ENCODE data around the gene TAOK1. TPM values are rescaled to one million over a fixed set of nuclear protein-coding genes. Genes with fewer than 3 reads are reported as not detected.

Gene TAOK1
- polyA plus RNA-seq, 1 experiment, result 34.2 TPM

GRCh38 chr17:29595943-29596774 lies 206.0 kb downstream of the TAOK1 start:
- Histone ChIP-seq H3K27me3 (ENCODE audit: control insufficient read depth, insufficient read depth, low read length) (no peaks in the 10 kb centered on the region), H3K4me3 (ENCODE audit: low read depth, low read length) (no peak overlapping the region), H3K9me3 (ENCODE audit: control insufficient read depth, insufficient read depth, low read length) (no peaks in the 10 kb centered on the region; the same call in 1 of the 2 replicates), H3K27ac (ENCODE audit: low read depth, low read length) (no peak overlapping the region)
- CTCF ChIA-PET, result interaction anchor here (1.1 kb wide), 1 partner anchor 226 kb away, joined by 3 read pairs; no protein-coding TSS in a partner anchor
- no peak for DNase-seq (ENCODE audit: low read depth, low spot score)
- no peak for TF ChIP-seq CTCF (IDR thresholded peaks at IDR 0.05; ENCODE audit: low read depth, low read length)
- POLR2A ChIA-PET, result no interaction called here

GRCh38 chr17:29596811-29597210 lies 206.6 kb downstream of the TAOK1 start:
- DNase-seq (ENCODE audit: low read depth, low spot score), result no peak
- Histone ChIP-seq H3K27me3 (ENCODE audit: control insufficient read depth, insufficient read depth, low read length) (no peaks in the 10 kb centered on the region), H3K4me3 (ENCODE audit: low read depth, low read length) (no peak overlapping the region), H3K27ac (ENCODE audit: low read depth, low read length) (no peak overlapping the region), H3K9me3 (ENCODE audit: control insufficient read depth, insufficient read depth, low read length) (no peaks in the 10 kb centered on the region; the same call in 1 of the 2 replicates)
- POLR2A ChIA-PET, result interaction anchor here (1.1 kb wide), 1 partner anchor 18 kb away, joined by 4 read pairs; no protein-coding TSS in a partner anchor
- no peak for TF ChIP-seq CTCF (IDR thresholded peaks at IDR 0.05; ENCODE audit: low read depth, low read length)
- CTCF ChIA-PET, result interaction anchor here (1.1 kb wide), 1 partner anchor 227 kb away, joined by 3 read pairs; no protein-coding TSS in a partner anchor

GRCh38 chr17:29597361-29598172 lies 207.4 kb downstream of the TAOK1 start:
- no peak overlapping the region for H3K27ac ChIP-seq (ENCODE audit: low read depth, low read length)
- H3K4me3 ChIP-seq (ENCODE audit: low read depth, low read length), result no peak overlapping the region
- no peaks in the 10 kb centered on the region; the same call in 1 of the 2 replicates for H3K9me3 ChIP-seq (ENCODE audit: control insufficient read depth, insufficient read depth, low read length)
- DNase-seq (ENCODE audit: low read depth, low spot score), result no peak
- ChIA-PET POLR2A (interaction anchor here (0.5 to 1.1 kb wide), 2 partner anchors 9 to 17 kb away, joined by 4 to 10 read pairs; no protein-coding TSS in a partner anchor), CTCF (interaction anchor here (0.5 to 1.1 kb wide), 2 partner anchors 182 to 227 kb away, joined by 3 read pairs; no protein-coding TSS in a partner anchor)
- no peaks in the 10 kb centered on the region for H3K27me3 ChIP-seq (ENCODE audit: control insufficient read depth, insufficient read depth, low read length)
- TF ChIP-seq CTCF (IDR thresholded peaks at IDR 0.05; ENCODE audit: low read depth, low read length), result no peak

Small RNA genes lying within 50 kb of the gene (small RNA-seq; reads per million reads assigned to genes)
- gene RNU4-34P (ENCODE audit: insufficient read length, low read depth) (not detected), gene RNU6-1034P (ENCODE audit: insufficient read length, low read depth) (not detected), gene RNU6-711P (ENCODE audit: insufficient read length, low read depth) (not detected)

Other genes with a start within 250 kb of the TAOK1 start
- 9.8 and 16.7 TPM in 2 replicates for gene MYO18A, start 210.0 kb upstream of the TAOK1 start, polyA plus RNA-seq (2011; rRNA removed)
- gene CRYBA1, start 143.5 kb upstream of the TAOK1 start, polyA plus RNA-seq (2011; rRNA removed), result not detected in 2 replicates
- 13.6 and 14.7 TPM in 2 replicates for gene NUFIP2, start 96.2 kb upstream of the TAOK1 start, polyA plus RNA-seq (2011; rRNA removed)
- 5.3 and 5.4 TPM in 2 replicates for gene ABHD15, start 176.7 kb downstream of the TAOK1 start, polyA plus RNA-seq (2011; rRNA removed)
- 17.8 and 26.1 TPM in 2 replicates for gene TP53I13, start 178.3 kb downstream of the TAOK1 start, polyA plus RNA-seq (2011; rRNA removed)
- 20.7 and 24.5 TPM in 2 replicates for gene GIT1, start 199.3 kb downstream of the TAOK1 start, polyA plus RNA-seq (2011; rRNA removed)
- gene ANKRD13B, start 202.8 kb downstream of the TAOK1 start, polyA plus RNA-seq (2011; rRNA removed), result 2.5 and 2.7 TPM in 2 replicates
- gene CORO6, start 232.5 kb downstream of the TAOK1 start, polyA plus RNA-seq (2011; rRNA removed), result 8.8 and 9.3 TPM in 2 replicates

Data from AG04450 (cell line).